Heart left ventricle (tissue), 13 donors: ENCODE measurements around the gene SMARCB1.

Experiments used
- POLR2A ChIP-seq, 2 donors: fragments of 450-650 bp; IDR thresholded peaks; one replicate each; pipeline ENCODE4 v1.6.1; 2017; ENCODE audit warnings: antibody characterized with exemption in 2 of 2, mild to moderate bottlenecking in 2 of 2, moderate library complexity in 2 of 2
- TF ChIP-seq, protein P1 (sequence below), 12 donors: fragments of 200-600 bp; sonication (generic) in 4 of 12; IDR thresholded peaks; one replicate each; pipeline versions ENCODE4 v1.5.0 to v1.8.0; 2018 to 2022; ENCODE audit warnings: antibody characterized with exemption in 12 of 12, mild to moderate bottlenecking in 5 of 12
- donor health status: ischemic (EF 13 %, LVEDD 7.1; RV severe dilation, severe dysfunction).
- donor health status: DM: no; HTN: yes; CAD: no.
- donor health status: DM: no; HTN: no; CAD: no.
- donor health status: ischemic (EF 25% LVEDD 6.9; RV normal size, moderate dysfunction).
- donor health status: ischemic (EF 25% LVEDD 5.7; RV mildly dilated, moderate dysfunction).
- donor health status: ischemic (EF 35%, LVEDD 5.7; RV mildly dilated, moderate dysfunction).
- donor health status: nonischemic (EF 11% LVEDD 7.7; RV severe dilation, severe dysfunction).
- donor health status: DM: yes; HTN: yes; CAD: no.
- donor health status: PGD.
- donor health status: ischemic (EF 29% LVEDD 5.4; RV normal size, mild dysfunction).
- donor health status: nonischemic (EF 23%, LVEDD 6.1; RV moderate dilation, normal function).

GRCh38 chr22:23820748-23821211 lies 34.0 kb downstream of the SMARCB1 start:
- TF ChIP-seq, protein P1, sequence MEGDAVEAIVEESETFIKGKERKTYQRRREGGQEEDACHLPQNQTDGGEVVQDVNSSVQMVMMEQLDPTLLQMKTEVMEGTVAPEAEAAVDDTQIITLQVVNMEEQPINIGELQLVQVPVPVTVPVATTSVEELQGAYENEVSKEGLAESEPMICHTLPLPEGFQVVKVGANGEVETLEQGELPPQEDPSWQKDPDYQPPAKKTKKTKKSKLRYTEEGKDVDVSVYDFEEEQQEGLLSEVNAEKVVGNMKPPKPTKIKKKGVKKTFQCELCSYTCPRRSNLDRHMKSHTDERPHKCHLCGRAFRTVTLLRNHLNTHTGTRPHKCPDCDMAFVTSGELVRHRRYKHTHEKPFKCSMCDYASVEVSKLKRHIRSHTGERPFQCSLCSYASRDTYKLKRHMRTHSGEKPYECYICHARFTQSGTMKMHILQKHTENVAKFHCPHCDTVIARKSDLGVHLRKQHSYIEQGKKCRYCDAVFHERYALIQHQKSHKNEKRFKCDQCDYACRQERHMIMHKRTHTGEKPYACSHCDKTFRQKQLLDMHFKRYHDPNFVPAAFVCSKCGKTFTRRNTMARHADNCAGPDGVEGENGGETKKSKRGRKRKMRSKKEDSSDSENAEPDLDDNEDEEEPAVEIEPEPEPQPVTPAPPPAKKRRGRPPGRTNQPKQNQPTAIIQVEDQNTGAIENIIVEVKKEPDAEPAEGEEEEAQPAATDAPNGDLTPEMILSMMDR (IDR thresholded peaks at IDR 0.05) = no peak
- TF ChIP-seq POLR2A (IDR thresholded peaks at IDR 0.05) = no peak
